ENCODE data around the gene CLIC5.

GRCh38 chr6:45916692-45917091 lies 99.0 kb downstream of the CLIC5 start:
- TF ChIP-seq, protein P1, sequence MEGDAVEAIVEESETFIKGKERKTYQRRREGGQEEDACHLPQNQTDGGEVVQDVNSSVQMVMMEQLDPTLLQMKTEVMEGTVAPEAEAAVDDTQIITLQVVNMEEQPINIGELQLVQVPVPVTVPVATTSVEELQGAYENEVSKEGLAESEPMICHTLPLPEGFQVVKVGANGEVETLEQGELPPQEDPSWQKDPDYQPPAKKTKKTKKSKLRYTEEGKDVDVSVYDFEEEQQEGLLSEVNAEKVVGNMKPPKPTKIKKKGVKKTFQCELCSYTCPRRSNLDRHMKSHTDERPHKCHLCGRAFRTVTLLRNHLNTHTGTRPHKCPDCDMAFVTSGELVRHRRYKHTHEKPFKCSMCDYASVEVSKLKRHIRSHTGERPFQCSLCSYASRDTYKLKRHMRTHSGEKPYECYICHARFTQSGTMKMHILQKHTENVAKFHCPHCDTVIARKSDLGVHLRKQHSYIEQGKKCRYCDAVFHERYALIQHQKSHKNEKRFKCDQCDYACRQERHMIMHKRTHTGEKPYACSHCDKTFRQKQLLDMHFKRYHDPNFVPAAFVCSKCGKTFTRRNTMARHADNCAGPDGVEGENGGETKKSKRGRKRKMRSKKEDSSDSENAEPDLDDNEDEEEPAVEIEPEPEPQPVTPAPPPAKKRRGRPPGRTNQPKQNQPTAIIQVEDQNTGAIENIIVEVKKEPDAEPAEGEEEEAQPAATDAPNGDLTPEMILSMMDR (IDR thresholded peaks at IDR 0.05; ENCODE audit: low read length): no peak
- no peak for TF ChIP-seq EZH2 (IDR thresholded peaks at IDR 0.05; ENCODE audit: borderline replicate concordance, low read length)
